HPDE6-E6E7 (cell line): Measurements from ENCODE around the gene ODAD4.
A peak's percentile ranks its signal among the peaks of the same experiment; 100 is the strongest.
"Not testable (repeated sequence)": the region's sequence is repeated elsewhere in the genome, so short reads cannot be mapped to it uniquely, and the experiment has no call there.

Source experiments
- DNase-seq: peaks from one replicate; pipeline ENCODE4 v3.0.0; 2011; ENCODE audit warnings: missing footprints; ENCODE audit errors: extremely low spot score

The ODAD4 gene

GRCh38 chr17:41914358-41914766, 16.1 kb upstream of the ODAD4 start:
- DNase-seq, result no peak

DNA sequence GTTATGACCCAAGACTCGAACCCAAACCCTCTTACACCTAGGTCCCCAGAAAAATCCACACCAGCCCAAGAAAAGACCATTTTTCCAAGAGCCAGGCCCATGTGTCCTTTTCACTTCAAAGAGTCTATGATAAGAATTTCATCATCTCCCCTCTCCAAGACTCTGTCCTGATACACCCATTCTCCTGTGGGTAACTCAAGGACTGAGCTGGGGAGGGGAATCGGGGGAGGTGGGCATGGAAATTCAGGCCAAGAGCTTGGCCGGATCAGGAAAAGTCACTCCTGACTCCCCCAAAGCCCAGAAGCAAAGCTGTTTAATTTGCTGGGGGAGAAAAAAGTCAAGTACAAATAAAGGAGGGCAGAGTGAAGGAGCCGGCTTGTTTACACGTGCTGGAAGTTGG, 15.4 kb upstream of the ODAD4 start:
- no peak for DNase-seq

DNA sequence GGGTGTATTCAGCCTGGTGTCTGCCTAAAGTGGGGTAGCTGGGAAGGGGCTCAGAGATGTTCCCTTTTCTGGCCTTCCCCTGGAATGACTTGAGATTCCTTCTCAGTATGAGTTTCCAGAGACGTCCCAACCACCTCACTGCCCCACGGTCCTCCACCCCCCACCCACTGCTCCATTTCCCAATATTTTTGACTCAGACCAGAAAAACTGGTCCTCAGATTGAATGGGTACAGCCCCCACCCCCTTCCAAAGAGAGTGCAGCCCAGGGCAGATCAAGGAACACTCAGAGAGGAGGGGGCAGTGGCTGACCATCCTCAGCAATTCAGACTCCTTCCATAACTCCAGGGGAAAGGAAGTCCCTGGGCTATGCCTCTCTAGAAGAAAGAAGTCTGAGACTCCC, 14.9 kb upstream of the ODAD4 start:
- no peak for DNase-seq

GRCh38 chr17:41917192-41917591, 13.2 kb upstream of the ODAD4 start:
- no peak for DNase-seq

GRCh38 chr17:41917679-41918313, 12.6 kb upstream of the ODAD4 start:
- peak; percentile 19 for DNase-seq

DNA sequence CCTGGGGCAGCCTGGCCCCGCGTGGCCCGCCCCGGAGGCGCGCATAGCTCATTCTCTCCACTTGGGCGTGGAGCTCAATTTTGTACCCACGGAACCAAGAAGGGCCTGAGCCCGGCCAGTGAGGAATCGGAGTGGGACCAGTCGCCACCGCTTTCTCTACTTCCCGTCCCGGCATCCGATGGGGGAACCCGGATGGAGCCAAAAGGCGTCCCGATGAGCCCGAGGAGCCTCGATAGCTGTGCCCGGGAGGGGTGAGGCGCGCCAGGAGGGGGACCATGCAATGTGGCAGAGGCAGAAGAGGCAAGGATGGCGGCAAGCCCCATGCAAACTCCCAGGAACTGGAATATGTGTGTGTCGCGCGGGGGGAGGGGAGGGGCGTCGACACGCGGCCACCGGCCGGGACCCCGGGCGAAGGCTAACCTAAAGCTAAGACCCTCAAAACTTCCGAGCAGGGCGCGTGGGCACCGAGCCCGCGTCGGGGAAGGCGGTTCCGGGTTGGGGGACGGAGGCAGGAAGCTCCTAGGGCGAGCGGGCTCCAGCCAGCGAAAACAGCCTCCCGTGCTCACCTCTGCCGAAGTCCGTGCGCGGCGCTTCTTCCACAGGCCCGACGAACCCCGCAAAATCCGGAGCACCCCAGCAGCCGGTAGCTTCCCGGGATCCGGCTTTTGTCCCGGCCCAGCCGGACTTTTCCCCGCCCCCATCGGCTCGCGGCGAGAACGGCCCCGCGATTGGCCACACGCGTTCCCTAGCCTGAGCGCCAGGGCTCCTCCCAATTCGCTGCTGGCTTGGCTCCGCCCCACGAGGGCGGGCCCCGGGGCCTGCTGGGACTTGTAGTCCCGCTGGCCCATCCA, 11.9 kb upstream of the ODAD4 start, which contains the start of gene ACLY:
Gene ACLY (minus strand): TSS at position 638 of the 851 bp plus-strand sequence. CDS start 5,078 bp downstream, outside the sequence.
- DNase-seq, result peak; percentile 98

- peak; percentile 76 for DNase-seq
Measured at GRCh38 chr17:41919165-41919817, 11.1 kb upstream of the ODAD4 start.

DNA sequence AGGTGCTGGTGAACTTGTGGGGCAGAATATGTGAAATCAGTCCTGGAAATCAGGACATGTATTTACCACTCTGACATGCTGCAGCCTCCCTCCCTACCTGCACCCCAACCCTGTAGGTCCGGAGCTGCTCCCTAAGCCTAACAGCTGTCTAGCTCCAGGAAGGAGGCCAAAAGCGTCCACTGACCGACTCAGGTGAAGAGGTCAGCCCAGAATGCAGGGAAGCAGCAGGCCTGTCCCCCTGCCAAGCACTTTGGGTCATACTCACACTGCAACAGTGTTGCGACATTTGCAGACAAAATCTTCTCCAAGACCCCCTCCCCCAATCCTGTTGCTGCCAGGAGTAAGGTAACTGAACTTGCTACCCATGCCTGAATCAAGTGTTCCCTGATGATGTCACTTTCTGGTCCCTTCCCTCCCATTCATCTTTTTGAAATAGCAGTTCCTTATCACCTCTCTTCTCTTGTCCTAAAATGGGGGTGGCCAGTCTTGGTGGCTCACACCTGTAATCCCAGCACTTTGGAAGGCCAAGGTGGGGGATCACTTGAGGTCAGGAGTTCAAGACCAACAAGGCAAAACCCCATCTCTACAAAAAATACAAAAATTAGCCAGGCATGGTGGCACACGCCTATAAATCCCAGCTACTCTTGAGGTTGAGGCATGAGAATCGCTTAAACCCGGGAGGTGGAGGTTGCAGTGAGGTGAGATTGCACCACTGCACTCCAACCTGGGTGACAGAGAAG, 10.4 kb upstream of the ODAD4 start:
- no peak for DNase-seq

GRCh38 chr17:41920580-41920955, 9.8 kb upstream of the ODAD4 start:
- no peak for DNase-seq

DNA sequence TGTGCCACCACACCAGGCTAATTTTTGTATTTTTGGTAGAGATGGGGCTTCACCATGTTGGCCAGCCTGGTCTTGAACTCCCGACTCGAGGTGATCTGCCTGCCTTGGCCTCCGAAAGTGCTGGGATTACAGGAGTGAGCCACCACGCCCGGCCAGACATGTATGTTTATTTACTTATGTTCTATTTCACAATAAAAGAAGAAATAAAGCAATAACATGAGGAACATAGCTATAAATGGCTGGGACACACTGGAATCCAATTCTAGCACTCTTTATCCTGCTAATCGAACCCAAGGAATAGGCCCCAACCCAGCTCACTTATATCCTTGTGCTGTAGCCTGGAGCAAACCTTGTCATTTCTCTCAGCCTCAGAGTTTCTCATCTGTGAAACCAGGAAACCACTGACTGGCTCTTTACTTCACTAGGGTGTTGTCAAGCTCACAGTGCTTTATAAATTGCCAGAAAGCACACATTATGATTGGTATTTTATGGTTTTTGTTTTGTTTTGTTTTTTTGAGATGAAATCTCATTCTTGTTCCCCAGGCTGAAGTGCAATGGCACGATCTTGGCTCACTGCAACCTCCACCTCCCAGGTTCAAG, 4.3 kb upstream of the ODAD4 start:
- no peak for DNase-seq

GRCh38 chr17:41928693-41929251, 1.6 kb upstream of the ODAD4 start:
- DNase-seq, result no peak

- not testable (repeated sequence) for DNase-seq
Measured at GRCh38 chr17:41930833-41931156, 378 bp downstream of the ODAD4 start.

DNA sequence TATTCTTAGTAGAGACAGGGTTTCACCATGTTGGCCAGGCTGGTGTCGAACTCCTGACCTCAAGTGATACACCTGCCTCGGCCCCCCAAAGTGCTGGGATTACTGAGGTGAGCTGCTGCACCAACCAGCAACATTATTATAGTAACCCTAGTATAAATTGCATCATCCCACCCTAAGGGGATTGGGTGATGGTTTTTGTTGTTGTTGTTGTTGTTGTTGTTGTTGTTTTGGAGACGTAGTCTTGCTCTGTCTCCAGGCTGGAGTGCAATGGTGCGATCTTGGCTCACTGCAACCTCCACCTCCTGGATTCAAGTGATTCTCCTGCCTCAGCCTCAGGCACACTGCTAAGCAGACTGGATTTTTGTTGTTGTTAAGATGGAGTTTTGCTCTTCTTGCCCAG, 1.3 kb downstream of the ODAD4 start:
- DNase-seq, result not testable (repeated sequence)

- no peak for DNase-seq
Measured at GRCh38 chr17:41932816-41933389, 2.5 kb downstream of the ODAD4 start.

- no peak for DNase-seq
Measured at GRCh38 chr17:41935641-41936040, 5.2 kb downstream of the ODAD4 start.

GRCh38 chr17:41937970-41938954, 7.8 kb downstream of the ODAD4 start:
- no peak for DNase-seq

- no peak for DNase-seq
Measured at GRCh38 chr17:41939044-41939692, 8.8 kb downstream of the ODAD4 start.

DNA sequence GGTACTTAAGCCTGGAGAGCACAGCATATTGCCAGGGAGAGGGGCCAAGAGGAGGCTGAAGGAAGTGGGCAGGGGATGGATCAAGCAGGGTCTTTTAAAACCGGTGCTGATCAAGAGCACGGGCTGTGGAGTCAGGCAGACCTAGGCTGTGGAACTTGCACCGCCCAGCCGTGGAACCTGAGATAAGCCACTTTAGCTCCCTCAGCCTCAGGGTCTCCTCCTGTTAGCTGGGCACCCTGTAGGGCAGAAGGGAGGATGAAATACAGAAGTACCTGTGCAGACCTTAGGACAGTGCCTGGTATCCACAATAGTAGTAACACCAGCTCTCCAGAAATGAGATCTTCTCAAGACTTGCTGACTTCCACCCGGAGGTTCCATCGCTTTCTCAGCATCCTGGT, 9.3 kb downstream of the ODAD4 start:
- no peak for DNase-seq

DNA sequence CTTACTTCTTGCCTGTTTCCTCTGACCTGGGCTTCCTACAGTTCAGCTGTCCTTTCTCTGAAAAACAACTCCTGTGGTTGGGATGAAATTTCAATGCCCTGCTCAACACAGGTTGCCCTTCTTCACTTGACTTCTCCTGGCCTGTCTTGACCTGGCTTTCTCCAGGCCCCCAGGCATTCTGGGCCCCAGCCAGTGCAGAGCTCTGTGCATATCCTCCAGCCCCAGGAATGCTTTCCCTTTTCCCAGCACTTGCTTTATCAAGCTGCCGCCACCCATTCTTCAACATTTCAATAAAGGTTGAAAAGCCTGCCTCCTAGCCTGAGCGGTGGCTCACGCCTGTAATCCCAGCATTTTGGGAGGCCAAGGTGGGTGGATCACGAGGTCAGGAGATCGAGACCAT, 10.8 kb downstream of the ODAD4 start:
- DNase-seq, result no peak
